Skeletal muscle satellite cell (primary cell): ENCODE results near the gene MAP1LC3B.

ENCODE experiments used
- H3K27me3 ChIP-seq: 2 replicates; pipeline ENCODE4 v1.7.0; 2013; ENCODE audit warnings: low read length; ENCODE audit not compliant: control insufficient read depth, insufficient read depth
- H3K36me3 ChIP-seq: 2 replicates; pipeline ENCODE4 v1.7.0; 2013; ENCODE audit warnings: mild to moderate bottlenecking, control low read depth, low read length; ENCODE audit not compliant: insufficient read depth
- H3K4me1 ChIP-seq: 2 replicates; pipeline ENCODE4 v1.7.0; 2013; ENCODE audit warnings: low read length; ENCODE audit not compliant: control insufficient read depth, insufficient read depth
- H3K4me2 ChIP-seq: 2 replicates; pipeline ENCODE4 v1.7.0; 2013; ENCODE audit warnings: mild to moderate bottlenecking, low read length
- H3K4me3 ChIP-seq: 2 replicates; pipeline ENCODE4 v1.7.0; 2013; ENCODE audit warnings: low read length
- H3K9ac ChIP-seq: 2 replicates; pipeline ENCODE4 v1.7.0; 2013; ENCODE audit warnings: mild to moderate bottlenecking, low read depth, low read length, moderate library complexity
- H3K9me3 ChIP-seq: replicated peaks from 2 replicates; pipeline ENCODE4 v1.7.0; 2013; ENCODE audit warnings: mild to moderate bottlenecking, control low read depth, low read length

Gene MAP1LC3B

DNA sequence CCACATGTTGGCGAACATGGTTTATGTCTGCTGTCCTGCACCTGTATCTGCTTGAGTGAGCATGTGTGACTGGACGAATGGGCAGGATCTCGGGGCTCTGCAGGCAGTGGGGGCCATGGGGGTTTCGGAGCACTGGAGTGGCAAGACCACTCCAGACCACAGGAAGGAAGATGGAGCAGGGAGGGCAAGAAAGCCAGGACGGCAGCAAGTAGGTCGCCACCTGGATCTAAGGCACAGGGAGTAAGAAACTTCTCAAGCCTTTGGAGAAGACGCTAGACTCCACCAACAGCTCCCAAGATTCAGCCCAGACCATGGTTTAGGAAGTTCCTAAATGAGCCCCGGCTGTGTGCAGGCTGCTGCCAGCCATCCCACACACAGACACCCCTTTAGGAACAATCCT lies 42.1 kb upstream of the MAP1LC3B start:
- Histone ChIP-seq H3K9me3 (no peaks in the 10 kb centered on the region), H3K4me3 (no peak overlapping the region), H3K36me3 (peaks cover 10% of the 10 kb centered on the region), H3K9ac (no peak overlapping the region), H3K4me2 (no peak overlapping the region), H3K4me1 (peaks cover 15% of the 10 kb centered on the region), H3K27me3 (no peaks in the 10 kb centered on the region)

- peak overlapping the region; percentile 22 for H3K4me3 ChIP-seq
- no peak overlapping the region for H3K9ac ChIP-seq
- peaks cover 6% of the 10 kb centered on the region for H3K36me3 ChIP-seq
These were observed 41.3 kb upstream of the MAP1LC3B start for GRCh38 chr16:87350681-87351319.

DNA sequence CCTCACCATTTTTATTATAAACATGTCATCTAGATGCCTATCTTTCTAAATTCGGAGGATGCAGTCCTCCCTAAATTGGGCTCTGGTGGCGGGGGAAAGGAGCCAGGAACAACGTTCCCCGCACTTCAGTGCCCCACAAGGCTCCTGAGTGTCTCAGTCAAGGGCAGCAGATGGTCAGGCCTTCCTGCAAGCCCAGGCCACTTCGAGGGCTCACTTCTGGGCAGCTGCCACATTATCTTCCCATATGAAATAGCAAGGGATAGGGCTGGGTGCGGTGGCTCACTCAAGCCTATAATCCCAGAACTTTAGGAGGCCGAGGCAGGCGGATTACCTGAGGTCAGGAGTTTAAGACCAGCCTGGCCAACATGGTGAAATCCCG lies 40.8 kb upstream of the MAP1LC3B start:
- Histone ChIP-seq H3K27me3 (no peaks in the 10 kb centered on the region), H3K4me2 (peak overlapping the region; percentile 69), H3K4me3 (no peak overlapping the region), H3K36me3 (peaks cover 8% of the 10 kb centered on the region), H3K9ac (no peak overlapping the region), H3K4me1 (peaks cover 15% of the 10 kb centered on the region), H3K9me3 (no peaks in the 10 kb centered on the region)

More at GRCh38 chr16:87350681-87351319, 41.3 kb upstream of the MAP1LC3B start:
- no peaks in the 10 kb centered on the region for H3K27me3 ChIP-seq
- peak overlapping the region; percentile 69 for H3K4me2 ChIP-seq
- H3K9me3 ChIP-seq = no peaks in the 10 kb centered on the region
- H3K4me1 ChIP-seq = peaks cover 15% of the 10 kb centered on the region

DNA sequence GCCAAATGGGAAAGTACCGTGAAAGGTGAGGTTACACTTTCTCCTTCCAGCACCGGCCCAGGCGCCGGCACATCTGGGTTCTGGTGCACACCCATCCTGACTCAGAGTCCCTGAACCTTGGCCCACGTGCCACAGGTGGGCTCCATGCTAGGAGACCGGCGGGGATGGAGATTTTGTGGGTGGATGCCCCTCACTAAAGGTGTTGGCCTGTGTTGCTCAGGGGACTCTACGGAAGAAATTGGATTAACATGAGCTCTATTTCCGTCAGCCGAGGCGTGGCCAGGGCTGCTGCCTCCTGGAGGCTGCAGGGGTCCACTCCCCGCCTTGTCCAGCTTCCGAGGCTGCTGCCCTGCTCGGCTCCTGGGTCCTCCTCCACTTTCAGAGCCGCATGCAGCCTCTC lies 39.3 kb upstream of the MAP1LC3B start:
- Histone ChIP-seq H3K9ac (no peak overlapping the region), H3K4me1 (peaks cover 15% of the 10 kb centered on the region), H3K4me2 (no peak overlapping the region), H3K36me3 (peaks cover 13% of the 10 kb centered on the region), H3K27me3 (no peaks in the 10 kb centered on the region), H3K9me3 (no peaks in the 10 kb centered on the region), H3K4me3 (no peak overlapping the region)

DNA sequence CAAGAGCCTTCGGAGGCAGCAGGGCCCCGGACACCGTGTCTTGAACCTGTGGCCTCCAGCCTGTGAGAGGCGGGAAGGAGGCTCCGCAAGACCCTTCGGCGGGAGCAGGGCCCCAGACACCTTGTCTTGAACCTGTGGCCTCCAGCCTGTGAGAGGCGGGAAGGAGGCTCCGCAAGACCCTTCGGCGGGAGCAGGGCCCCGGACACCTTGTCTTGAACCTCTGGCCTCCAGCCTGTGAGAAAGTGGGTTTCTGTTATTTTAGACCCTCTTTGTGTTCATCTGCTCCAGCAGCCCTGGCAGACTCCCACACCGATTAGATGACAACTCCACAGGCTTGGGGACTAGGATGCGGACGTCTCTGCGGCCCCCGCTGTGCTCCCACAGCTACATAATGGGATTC lies 38.5 kb upstream of the MAP1LC3B start:
- peaks cover 21% of the 10 kb centered on the region for H3K36me3 ChIP-seq
- no peak overlapping the region for H3K9ac ChIP-seq
- H3K4me1 ChIP-seq = peaks cover 15% of the 10 kb centered on the region
- H3K9me3 ChIP-seq = no peaks in the 10 kb centered on the region
- no peak overlapping the region for H3K4me2 ChIP-seq
- no peak overlapping the region for H3K4me3 ChIP-seq
- no peaks in the 10 kb centered on the region for H3K27me3 ChIP-seq

DNA sequence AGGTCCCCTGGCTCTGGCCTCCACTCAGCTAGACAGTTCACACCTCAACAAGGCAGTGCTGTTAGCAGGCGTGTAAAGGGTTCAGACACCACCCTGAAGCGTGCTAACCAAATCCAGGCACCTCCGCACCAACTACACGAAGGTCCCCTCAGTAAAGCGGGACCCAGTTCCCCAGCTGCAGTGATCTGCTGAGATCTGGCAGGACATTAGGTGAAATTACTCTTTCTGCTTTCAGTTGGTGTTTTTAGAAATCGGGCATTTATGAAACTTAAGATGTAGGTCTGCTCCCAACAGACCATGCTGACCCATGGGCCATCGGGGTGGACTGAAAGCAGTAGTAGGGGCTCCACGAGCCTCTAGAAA lies 35.7 kb upstream of the MAP1LC3B start:
- Histone ChIP-seq H3K4me3 (no peak overlapping the region), H3K4me2 (no peak overlapping the region), H3K4me1 (peaks cover 3% of the 10 kb centered on the region), H3K9ac (no peak overlapping the region), H3K27me3 (no peaks in the 10 kb centered on the region), H3K36me3 (peaks cover 43% of the 10 kb centered on the region), H3K9me3 (no peaks in the 10 kb centered on the region)

GRCh38 chr16:87358250-87358649 lies 33.9 kb upstream of the MAP1LC3B start:
- Histone ChIP-seq H3K4me2 (no peak overlapping the region), H3K36me3 (peaks cover 49% of the 10 kb centered on the region), H3K4me3 (no peak overlapping the region), H3K4me1 (no peaks in the 10 kb centered on the region), H3K27me3 (no peaks in the 10 kb centered on the region), H3K9ac (no peak overlapping the region), H3K9me3 (no peaks in the 10 kb centered on the region)

DNA sequence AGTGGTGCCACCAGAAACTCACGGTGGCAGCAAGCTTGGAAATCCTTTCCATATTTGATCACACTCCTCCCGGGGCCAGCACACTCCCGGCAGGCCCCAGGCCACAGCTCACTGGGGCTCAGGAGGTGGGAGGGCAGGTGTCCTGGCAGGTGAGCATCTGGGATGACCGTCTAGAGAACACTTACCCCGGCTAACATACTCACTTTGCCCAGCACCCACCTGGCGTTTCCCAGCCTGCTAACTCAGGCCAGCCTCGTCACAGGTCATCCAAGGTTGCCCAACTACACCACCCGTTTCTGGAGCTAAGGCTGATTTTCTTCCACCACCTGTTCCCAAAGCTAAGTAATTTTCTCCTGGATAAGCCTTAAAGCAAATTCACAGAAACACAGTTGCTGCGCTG lies 33.4 kb upstream of the MAP1LC3B start:
- H3K4me2 ChIP-seq = no peak overlapping the region
- H3K4me1 ChIP-seq = peaks cover under 1% of the 10 kb centered on the region
- H3K9me3 ChIP-seq = no peaks in the 10 kb centered on the region
- H3K9ac ChIP-seq = no peak overlapping the region
- peaks cover 49% of the 10 kb centered on the region for H3K36me3 ChIP-seq
- H3K4me3 ChIP-seq = no peak overlapping the region
- no peaks in the 10 kb centered on the region for H3K27me3 ChIP-seq

DNA sequence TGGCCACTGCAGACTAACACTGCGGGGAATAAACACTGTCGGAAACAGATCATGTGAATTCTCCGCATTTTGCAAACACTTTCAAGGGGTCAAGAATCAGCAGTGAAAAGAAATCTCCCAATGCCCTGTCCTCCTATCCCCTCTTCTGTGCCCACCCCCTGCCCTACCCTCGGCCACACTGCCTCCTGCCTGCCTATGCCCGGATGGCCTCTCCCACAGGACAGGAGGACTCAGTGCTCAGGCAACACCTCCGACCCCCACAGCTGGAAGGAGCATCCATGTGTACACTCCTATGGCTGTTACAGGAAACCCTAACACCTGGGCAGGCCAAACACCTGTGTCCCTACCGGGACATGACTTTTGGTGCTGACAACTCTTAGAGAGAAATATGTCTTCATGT lies 33.0 kb upstream of the MAP1LC3B start:
- Histone ChIP-seq H3K9me3 (no peaks in the 10 kb centered on the region), H3K4me3 (no peak overlapping the region), H3K36me3 (peaks cover 51% of the 10 kb centered on the region), H3K27me3 (no peaks in the 10 kb centered on the region), H3K4me1 (peaks cover 4% of the 10 kb centered on the region), H3K4me2 (no peak overlapping the region), H3K9ac (no peak overlapping the region)

DNA sequence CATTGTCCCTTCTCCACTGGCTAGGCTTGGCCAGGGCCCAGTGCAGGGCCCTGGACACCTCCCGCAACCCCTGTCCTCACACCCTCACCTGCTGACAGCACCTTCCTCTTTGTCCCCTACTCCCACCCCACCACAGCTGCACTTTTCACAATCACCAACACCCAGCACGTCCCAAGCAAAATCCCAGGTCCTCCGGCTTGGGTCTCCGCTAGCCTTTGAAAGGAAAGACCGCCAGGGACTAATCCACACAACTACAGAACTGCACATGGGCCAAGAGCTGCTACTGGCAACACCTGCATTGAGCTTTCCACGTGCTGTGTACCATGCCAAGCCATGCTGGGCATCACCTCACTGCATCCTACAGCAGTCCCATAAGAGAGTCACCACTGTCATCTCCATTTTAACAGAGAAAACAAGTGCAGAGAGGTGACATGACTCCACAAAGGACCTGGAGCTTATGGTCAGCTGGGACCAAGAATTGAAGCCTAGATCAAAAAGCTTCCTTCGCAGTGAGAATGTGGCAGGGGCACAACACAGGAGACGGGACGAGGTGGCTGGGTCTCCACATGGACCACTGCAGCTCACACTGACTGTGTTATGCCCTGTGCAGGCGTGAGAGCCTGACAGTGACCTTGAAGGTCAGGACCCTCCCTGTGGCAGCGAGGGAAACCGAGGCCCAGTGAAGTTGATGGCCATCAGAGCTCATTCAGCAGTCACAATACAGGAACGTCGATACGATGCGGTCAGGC lies 31.1 kb upstream of the MAP1LC3B start:
- H3K4me1 ChIP-seq = peaks cover 9% of the 10 kb centered on the region
- H3K27me3 ChIP-seq = no peaks in the 10 kb centered on the region
- no peaks in the 10 kb centered on the region for H3K9me3 ChIP-seq
- H3K4me3 ChIP-seq = no peak overlapping the region
- no peak overlapping the region for H3K9ac ChIP-seq
- H3K36me3 ChIP-seq = peaks cover 56% of the 10 kb centered on the region
- H3K4me2 ChIP-seq = no peak overlapping the region

- peaks cover 9% of the 10 kb centered on the region for H3K4me1 ChIP-seq
- no peak overlapping the region for H3K4me2 ChIP-seq
- peaks cover 46% of the 10 kb centered on the region for H3K36me3 ChIP-seq
- H3K9me3 ChIP-seq = no peaks in the 10 kb centered on the region
- H3K4me3 ChIP-seq = no peak overlapping the region
- no peak overlapping the region for H3K9ac ChIP-seq
- no peaks in the 10 kb centered on the region for H3K27me3 ChIP-seq
These were observed 30.1 kb upstream of the MAP1LC3B start for GRCh38 chr16:87361916-87362619.
